HEK293 (cell line): ENCODE measurements around the gene POLD2.
A peak's percentile ranks its signal among the peaks of the same experiment; 100 is the strongest.

ENCODE experiments used
- CTCF ChIA-PET: fragments of 350-600 bp; formaldehyde crosslinking; extraction: SDS; loops from one replicate; lab custom pipeline; 2021; ENCODE audit warnings: antibody characterized with exemption; lab: Yijun Ruan, JAX
- POLR2A ChIA-PET: fragments of 300-600 bp; formaldehyde crosslinking; extraction: SDS; loops from one replicate; lab custom pipeline; 2020; ENCODE audit warnings: antibody characterized with exemption, inconsistent platforms; lab: Yijun Ruan, JAX
- H3K27ac ChIP-seq: fragments of 200-500 bp; sonication (Bioruptor generic); 2 replicates; pipeline ENCODE4 v1.5.1; 2014; ENCODE audit warnings: low read depth, low read length, control low read depth, inconsistent platforms; ENCODE audit errors: extremely low read depth
- H3K36me3 ChIP-seq, 2 experiments: fragments of 200-500 bp in 1 of 2; sonication (Bioruptor generic) in 1 of 2; 1 replicate in 1 of 2; 2 replicates in 1 of 2; pipeline ENCODE4 v1.5.1; 2014 to 2017; ENCODE audit warnings: inconsistent platforms in 2 of 2, low read length in 2 of 2; ENCODE audit not compliant: control insufficient read depth in 2 of 2, insufficient read depth in 1 of 2
- H3K4me1 ChIP-seq: fragments of 200-500 bp; sonication (Bioruptor generic); 2 replicates; pipeline ENCODE4 v1.5.1; 2014; ENCODE audit warnings: mild to moderate bottlenecking, low read length, inconsistent platforms; ENCODE audit not compliant: control insufficient read depth, insufficient read depth
- H3K4me3 ChIP-seq: 2 replicates; pipeline ENCODE4 v1.5.1; 2011; ENCODE audit warnings: low read depth, mild to moderate bottlenecking, control low read depth, low read length, moderate library complexity
- H3K9me3 ChIP-seq: fragments of 200-500 bp; sonication (Bioruptor generic); 2 replicates; pipeline ENCODE4 v1.5.1; 2014; ENCODE audit warnings: low read depth, low read length, inconsistent platforms; ENCODE audit not compliant: control insufficient read depth, insufficient read depth
- GLI2 ChIP-seq: fragments of 450-650 bp; formaldehyde crosslinking; IDR thresholded peaks from 2 replicates; pipeline ENCODE4; 2017; ENCODE audit warnings: missing biosample characterization, missing genetic modification characterization, low read depth, borderline replicate concordance
- GLI4 ChIP-seq: fragments of 450-650 bp; formaldehyde crosslinking; IDR thresholded peaks from 2 replicates; pipeline ENCODE4 v1.5.1; 2016; ENCODE audit warnings: missing biosample characterization, missing genetic modification characterization
- GLIS1 ChIP-seq: fragments of 450-650 bp; formaldehyde crosslinking; IDR thresholded peaks from 2 replicates; pipeline ENCODE4 v1.5.1; 2016; ENCODE audit warnings: missing biosample characterization, missing genetic modification characterization
- PRDM4 ChIP-seq: fragments of 450-650 bp; formaldehyde crosslinking; IDR thresholded peaks from 2 replicates; pipeline ENCODE4 v1.5.1; 2017; ENCODE audit warnings: missing biosample characterization, missing genetic modification characterization
- ZBTB1 ChIP-seq: fragments of 450-650 bp; formaldehyde crosslinking; IDR thresholded peaks from 2 replicates; pipeline ENCODE4 v1.5.1; 2016; ENCODE audit warnings: missing biosample characterization, missing genetic modification characterization
- ZIC2 ChIP-seq: fragments of 450-650 bp; formaldehyde crosslinking; IDR thresholded peaks from 2 replicates; pipeline ENCODE4 v1.5.1; 2016; ENCODE audit warnings: missing biosample characterization, missing genetic modification characterization
- ZNF133 ChIP-seq: fragments of 450-650 bp; formaldehyde crosslinking; IDR thresholded peaks from 2 replicates; pipeline ENCODE4 v1.5.1; 2016; ENCODE audit warnings: missing biosample characterization, missing genetic modification characterization
- ZNF16 ChIP-seq: fragments of 450-650 bp; formaldehyde crosslinking; IDR thresholded peaks from 2 replicates; pipeline ENCODE4 v1.5.1; 2016; ENCODE audit warnings: low read depth, missing biosample characterization, missing genetic modification characterization
- ZNF433 ChIP-seq: fragments of 450-650 bp; formaldehyde crosslinking; IDR thresholded peaks from 2 replicates; pipeline ENCODE4 v1.5.1; 2016; ENCODE audit warnings: missing biosample characterization, missing genetic modification characterization, low read depth
- ZNF555 ChIP-seq: fragments of 450-650 bp; formaldehyde crosslinking; conservative IDR thresholded peaks from 2 replicates; pipeline ENCODE4 v1.5.1; 2017; ENCODE audit warnings: missing biosample characterization, mild to moderate bottlenecking, missing genetic modification characterization, inconsistent platforms
- ZNF561 ChIP-seq: fragments of 450-650 bp; IDR thresholded peaks from 2 replicates; pipeline ENCODE4 v1.5.1; 2018; ENCODE audit warnings: missing biosample characterization, missing genetic modification characterization, borderline replicate concordance
- ZNF621 ChIP-seq: fragments of 450-650 bp; formaldehyde crosslinking; IDR thresholded peaks from 2 replicates; pipeline ENCODE4 v1.5.1; 2017; ENCODE audit warnings: missing biosample characterization, missing genetic modification characterization
- ZNF639 ChIP-seq: fragments of 450-650 bp; formaldehyde crosslinking; IDR thresholded peaks from 2 replicates; pipeline ENCODE4 v1.5.1; 2016; ENCODE audit warnings: missing biosample characterization, missing genetic modification characterization

The POLD2 gene

GRCh38 chr7:44107961-44108767 is 15.2 kb downstream of the POLD2 start:
- no peaks in the 10 kb centered on the region for H3K4me1 ChIP-seq
- POLR2A ChIA-PET: no interaction called here
- H3K27ac ChIP-seq: no peak overlapping the region
- no peak overlapping the region for H3K4me3 ChIP-seq
- H3K9me3 ChIP-seq: no peaks in the 10 kb centered on the region
- H3K36me3 ChIP-seq: no peaks in the 10 kb centered on the region
- no peak for TF ChIP-seq GLI4 (tag by site-specific recombination)
- no peak for TF ChIP-seq ZNF133 (tag by site-specific recombination)
- TF ChIP-seq ZNF555: no peak
- TF ChIP-seq ZIC2 (tag by site-specific recombination): peak; percentile 44
- TF ChIP-seq ZNF561: no peak
- TF ChIP-seq GLI2 (tag by site-specific recombination): no peak
- no peak for TF ChIP-seq ZNF621 (tag by site-specific recombination)
- CTCF ChIA-PET: interaction anchor here (1.8 kb wide), 1 partner anchor 90 kb away, joined by 6 read pairs; no protein-coding TSS in a partner anchor

- Histone ChIP-seq H3K4me1 (no peaks in the 10 kb centered on the region), H3K36me3 (no peaks in the 10 kb centered on the region), H3K4me3 (no peak overlapping the region), H3K27ac (no peak overlapping the region), H3K9me3 (no peaks in the 10 kb centered on the region)
- no peak for TF ChIP-seq PRDM4 (tag by site-specific recombination)
- peak; percentile 92 for TF ChIP-seq ZIC2 (tag by site-specific recombination)
- no peak for TF ChIP-seq ZBTB1 (tag by site-specific recombination)
- TF ChIP-seq GLIS1 (tag by site-specific recombination): peak; percentile 68
- POLR2A ChIA-PET: no interaction called here
- CTCF ChIA-PET: no interaction called here
Measured at GRCh38 chr7:44107116-44107960, 16.0 kb downstream of the POLD2 start.

GRCh38 chr7:44106311-44107065 is 16.9 kb downstream of the POLD2 start:
- no peak overlapping the region for H3K27ac ChIP-seq
- H3K4me1 ChIP-seq: no peaks in the 10 kb centered on the region
- no peaks in the 10 kb centered on the region for H3K36me3 ChIP-seq
- TF ChIP-seq ZNF433 (tag by site-specific recombination): no peak
- TF ChIP-seq ZNF16: no peak
- no peak for TF ChIP-seq ZNF639
- no peak for TF ChIP-seq ZIC2 (tag by site-specific recombination)
- TF ChIP-seq, all 188 proteins: peak for 0
- CTCF ChIA-PET: no interaction called here
- no peak overlapping the region for H3K4me3 ChIP-seq
- POLR2A ChIA-PET: interaction anchor here (1.5 kb wide), 1 partner anchor 10 kb away, joined by 3 read pairs; no protein-coding TSS in a partner anchor
- H3K9me3 ChIP-seq: no peaks in the 10 kb centered on the region
